ENCODE results near the gene MRPL46.

- TF ChIP-seq POLR2A (IDR thresholded peaks at IDR 0.05) = no peak
- TF ChIP-seq, protein P1, sequence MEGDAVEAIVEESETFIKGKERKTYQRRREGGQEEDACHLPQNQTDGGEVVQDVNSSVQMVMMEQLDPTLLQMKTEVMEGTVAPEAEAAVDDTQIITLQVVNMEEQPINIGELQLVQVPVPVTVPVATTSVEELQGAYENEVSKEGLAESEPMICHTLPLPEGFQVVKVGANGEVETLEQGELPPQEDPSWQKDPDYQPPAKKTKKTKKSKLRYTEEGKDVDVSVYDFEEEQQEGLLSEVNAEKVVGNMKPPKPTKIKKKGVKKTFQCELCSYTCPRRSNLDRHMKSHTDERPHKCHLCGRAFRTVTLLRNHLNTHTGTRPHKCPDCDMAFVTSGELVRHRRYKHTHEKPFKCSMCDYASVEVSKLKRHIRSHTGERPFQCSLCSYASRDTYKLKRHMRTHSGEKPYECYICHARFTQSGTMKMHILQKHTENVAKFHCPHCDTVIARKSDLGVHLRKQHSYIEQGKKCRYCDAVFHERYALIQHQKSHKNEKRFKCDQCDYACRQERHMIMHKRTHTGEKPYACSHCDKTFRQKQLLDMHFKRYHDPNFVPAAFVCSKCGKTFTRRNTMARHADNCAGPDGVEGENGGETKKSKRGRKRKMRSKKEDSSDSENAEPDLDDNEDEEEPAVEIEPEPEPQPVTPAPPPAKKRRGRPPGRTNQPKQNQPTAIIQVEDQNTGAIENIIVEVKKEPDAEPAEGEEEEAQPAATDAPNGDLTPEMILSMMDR (IDR thresholded peaks at IDR 0.05) = no peak
These were observed 38.2 kb downstream of the MRPL46 start for GRCh38 chr15:88428805-88429605.

Measured in breast epithelium (tissue), 3 donors.